Loucy (cell line): ENCODE results near the gene SH2D6.

Experiments used
- EZH2phosphoT487 ChIP-seq: fragments of 200-600 bp; IDR thresholded peaks from 2 replicates; pipeline ENCODE4 v1.6.1; 2018; ENCODE audit warnings: antibody characterized with exemption, mild to moderate bottlenecking, moderate library complexity, borderline replicate concordance
- TF ChIP-seq, protein P1 (sequence below): fragments of 200-600 bp; sonication (generic); conservative IDR thresholded peaks from 2 replicates; pipeline ENCODE4 v1.5.1; 2014; ENCODE audit warnings: mild to moderate bottlenecking, antibody characterized with exemption, low read length

DNA sequence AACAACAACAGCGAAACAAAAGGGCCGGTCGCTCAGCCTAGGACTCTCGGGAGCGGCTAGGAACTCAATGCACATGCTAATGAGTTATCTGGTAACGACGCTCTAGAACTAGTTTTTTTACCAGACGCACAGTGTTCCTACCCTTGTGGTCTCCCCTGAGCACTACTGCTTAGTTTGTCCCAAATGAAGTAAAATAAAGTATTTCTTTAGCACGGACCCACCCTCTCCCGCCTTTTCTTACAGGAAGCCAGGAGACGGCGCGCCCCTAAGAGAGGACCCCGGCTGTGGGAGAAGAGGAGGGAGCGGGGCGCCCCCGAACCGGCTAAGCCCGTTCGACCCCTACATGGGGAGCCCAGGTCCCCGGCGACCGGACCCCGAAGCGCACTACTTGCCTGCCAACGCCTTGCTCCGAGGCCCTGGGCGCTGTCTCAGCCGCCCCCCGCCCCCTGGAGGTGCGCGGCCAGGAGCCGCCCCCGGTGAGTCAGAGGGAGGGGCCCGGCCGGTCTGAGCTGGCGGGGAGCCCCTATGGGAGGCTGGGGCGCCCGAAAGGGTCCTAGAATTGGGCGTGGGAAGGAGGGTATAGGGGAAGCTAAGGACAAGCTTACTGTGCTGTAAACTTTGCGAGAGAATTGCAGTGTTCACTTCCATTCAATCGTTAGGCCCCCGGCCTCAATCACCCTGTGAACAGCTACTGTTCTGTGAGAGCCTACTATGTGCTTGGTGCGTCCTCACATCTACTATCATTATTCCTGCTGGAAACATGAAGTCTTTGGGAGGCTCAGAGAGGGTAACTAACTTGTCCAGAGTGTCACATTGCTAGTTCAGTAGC, 4.7 kb upstream of the SH2D6 start:
- TF ChIP-seq, protein P1, sequence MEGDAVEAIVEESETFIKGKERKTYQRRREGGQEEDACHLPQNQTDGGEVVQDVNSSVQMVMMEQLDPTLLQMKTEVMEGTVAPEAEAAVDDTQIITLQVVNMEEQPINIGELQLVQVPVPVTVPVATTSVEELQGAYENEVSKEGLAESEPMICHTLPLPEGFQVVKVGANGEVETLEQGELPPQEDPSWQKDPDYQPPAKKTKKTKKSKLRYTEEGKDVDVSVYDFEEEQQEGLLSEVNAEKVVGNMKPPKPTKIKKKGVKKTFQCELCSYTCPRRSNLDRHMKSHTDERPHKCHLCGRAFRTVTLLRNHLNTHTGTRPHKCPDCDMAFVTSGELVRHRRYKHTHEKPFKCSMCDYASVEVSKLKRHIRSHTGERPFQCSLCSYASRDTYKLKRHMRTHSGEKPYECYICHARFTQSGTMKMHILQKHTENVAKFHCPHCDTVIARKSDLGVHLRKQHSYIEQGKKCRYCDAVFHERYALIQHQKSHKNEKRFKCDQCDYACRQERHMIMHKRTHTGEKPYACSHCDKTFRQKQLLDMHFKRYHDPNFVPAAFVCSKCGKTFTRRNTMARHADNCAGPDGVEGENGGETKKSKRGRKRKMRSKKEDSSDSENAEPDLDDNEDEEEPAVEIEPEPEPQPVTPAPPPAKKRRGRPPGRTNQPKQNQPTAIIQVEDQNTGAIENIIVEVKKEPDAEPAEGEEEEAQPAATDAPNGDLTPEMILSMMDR: no peak
- TF ChIP-seq EZH2phosphoT487: no peak
